Measurements from ENCODE around the gene IL21R.
"Not testable (repeated sequence)": the region's sequence is repeated elsewhere in the genome, so short reads cannot be mapped to it uniquely, and the experiment has no call there.

Gene IL21R

DNA sequence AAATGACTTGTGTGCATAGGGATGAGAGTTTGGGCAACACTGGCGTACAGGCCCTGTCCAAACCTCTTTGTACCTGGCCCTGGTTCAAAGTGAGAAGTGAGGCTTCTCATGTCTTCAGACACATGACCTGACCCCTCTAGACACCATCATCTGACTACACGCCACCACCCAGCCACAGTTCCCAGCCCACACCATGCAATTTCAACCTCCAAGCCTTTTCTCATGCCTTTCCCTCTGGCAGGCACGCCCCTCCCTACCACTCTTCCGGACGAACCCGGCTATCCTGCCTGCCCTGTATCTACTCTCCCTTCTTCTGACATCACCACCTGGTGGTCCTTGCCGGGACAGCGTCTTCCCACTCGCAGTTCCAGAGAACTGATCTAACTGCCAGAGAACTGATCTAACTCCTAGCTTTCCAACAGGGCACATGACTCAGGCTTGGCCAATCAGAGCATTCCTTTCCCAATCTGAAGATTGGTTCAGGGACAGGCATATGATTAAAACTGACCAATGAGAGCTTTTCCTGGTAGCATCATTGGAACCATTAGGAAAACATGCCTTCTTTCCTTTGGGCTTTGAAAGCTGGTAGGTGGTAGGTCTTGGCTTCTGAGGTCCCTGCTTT, 27.1 kb upstream of the IL21R start:
- no peak for DNase-seq (ENCODE audit: low read depth in 2 of 2)

- DNase-seq (ENCODE audit: low read depth in 2 of 2) = no peak
Observed at GRCh38 chr16:27377666-27378485, 24.1 kb upstream of the IL21R start.

DNA sequence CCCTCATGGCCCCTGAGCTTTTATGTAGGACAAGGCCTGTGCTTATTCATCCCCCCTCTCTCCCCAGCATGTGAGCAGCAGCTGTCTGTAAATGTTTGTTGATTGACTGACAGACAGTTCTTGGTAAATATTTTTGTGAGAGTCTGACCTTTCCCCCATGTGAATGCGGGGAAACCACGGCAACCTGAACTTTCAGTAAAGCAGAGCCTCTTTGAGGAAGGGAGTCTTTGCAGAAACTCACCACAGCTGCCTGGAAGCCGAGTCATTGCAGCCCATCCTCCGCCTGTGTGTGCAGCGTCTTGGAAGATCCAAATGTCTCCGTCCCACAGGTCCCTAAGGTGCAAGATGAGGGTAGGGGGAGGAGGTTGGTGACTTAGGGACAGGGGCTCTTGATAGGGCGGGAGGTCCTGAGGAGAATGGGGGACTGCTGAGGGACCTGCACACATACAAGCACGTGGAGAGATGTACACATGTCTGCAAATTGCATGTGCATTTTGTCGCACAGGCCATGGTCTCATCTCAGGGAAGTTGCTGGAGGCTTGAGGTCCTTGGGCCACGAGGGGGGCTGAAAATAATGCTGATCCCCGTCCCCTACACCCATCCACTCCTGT, 23.0 kb upstream of the IL21R start:
- no peak for DNase-seq (ENCODE audit: low read depth in 2 of 2)

- no peak for DNase-seq (ENCODE audit: low read depth in 2 of 2)
Observed at GRCh38 chr16:27379919-27380318, 22.1 kb upstream of the IL21R start.

- DNase-seq (ENCODE audit: low read depth in 2 of 2) = no peak
Observed at GRCh38 chr16:27381236-27381635, 20.7 kb upstream of the IL21R start.

- no peak for DNase-seq (ENCODE audit: low read depth in 2 of 2)
Observed at GRCh38 chr16:27381974-27382855, 19.8 kb upstream of the IL21R start.

DNA sequence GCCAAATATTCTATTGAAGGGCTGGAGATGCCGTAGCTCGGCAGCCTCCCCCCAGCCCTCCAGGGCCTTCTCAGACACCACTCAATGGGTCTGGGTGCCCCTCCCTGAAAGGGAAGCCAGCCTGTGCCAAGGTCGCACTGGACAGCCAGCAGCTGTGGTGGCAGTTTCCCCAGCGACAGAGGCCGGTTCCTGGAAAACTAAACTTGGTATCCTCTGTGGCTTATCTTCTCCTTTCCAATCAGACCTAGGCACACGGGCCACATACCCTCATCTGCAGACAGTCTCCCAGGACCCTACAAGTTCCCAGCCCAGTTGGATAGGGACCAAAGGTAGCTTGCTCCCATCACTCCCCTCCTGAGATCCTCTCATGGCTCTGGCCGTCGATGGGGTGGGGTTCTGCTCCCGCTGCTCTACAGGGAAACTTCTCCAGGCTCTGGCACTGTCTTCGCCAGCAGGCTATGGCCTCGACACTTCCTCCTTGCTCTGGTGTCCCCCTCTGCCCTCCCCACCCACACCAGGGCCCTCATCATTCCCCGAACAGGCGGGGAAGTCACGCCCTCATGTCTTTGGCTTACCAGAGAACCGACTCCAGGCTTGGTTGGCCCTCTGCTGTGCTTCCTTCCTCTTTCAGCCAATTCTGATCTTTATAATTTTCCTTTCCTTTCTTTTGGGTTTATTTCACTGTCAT, 18.3 kb upstream of the IL21R start:
- DNase-seq (ENCODE audit: low read depth in 2 of 2) = no peak

GRCh38 chr16:27384425-27384824, 17.5 kb upstream of the IL21R start:
- DNase-seq (ENCODE audit: low read depth in 2 of 2) = no peak

GRCh38 chr16:27385398-27385797, 16.6 kb upstream of the IL21R start:
- DNase-seq (ENCODE audit: low read depth in 2 of 2) = no peak

GRCh38 chr16:27386674-27387073, 15.3 kb upstream of the IL21R start:
- no peak for DNase-seq (ENCODE audit: low read depth in 2 of 2)

- no peak for DNase-seq (ENCODE audit: low read depth in 2 of 2)
Observed at GRCh38 chr16:27387724-27388123, 14.2 kb upstream of the IL21R start.

DNA sequence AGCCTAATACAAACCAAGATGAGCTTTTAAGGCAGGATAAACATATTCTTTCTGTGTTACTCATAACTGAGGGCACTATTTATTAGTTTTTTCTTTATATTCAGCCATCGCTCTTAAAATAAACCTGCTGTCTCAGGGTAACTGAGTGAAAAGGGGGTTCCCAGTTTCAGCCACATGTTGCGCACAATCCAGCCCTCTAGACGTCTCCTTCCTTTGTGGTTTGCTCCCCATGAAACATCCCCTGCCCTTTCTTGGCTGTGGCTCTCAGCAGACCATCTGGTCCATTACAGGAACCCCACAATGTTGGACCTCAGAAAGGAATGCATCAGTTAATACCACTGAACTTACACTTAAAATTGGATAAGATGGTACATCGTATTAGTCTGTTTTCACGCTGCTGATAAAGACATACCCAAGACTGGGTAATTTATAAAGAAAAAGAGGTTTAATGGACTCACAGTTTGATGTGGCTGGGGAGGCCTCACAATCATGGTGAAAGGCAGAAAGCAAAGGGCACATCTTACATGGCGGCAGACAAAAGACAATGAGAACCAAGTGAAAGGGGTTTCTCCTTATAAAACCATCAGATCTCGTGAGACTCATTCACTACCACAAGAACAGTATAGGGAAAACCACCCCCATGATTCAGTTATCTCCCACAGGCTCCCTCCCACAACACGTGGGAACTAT, 12.6 kb upstream of the IL21R start:
- no peak for DNase-seq (ENCODE audit: low read depth in 2 of 2)

DNA sequence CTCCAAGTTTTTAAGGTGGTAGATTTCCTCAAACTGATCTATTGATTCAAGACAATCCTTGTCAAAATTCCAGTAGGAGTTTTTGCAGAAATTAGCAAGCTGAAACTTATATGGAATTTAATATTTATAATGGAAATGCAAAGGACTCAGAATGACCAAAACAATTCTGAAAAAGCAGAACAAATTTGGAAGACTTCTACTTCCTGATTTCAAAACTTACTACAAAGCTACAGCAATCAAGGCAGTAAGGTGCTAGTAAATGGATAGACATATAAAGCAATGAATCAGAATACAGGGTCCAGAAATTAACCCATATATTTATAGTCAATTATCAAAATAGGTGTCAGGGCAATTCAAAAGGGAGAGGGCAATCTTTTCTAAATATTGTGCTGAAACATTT, 11.8 kb upstream of the IL21R start:
- DNase-seq (ENCODE audit: low read depth in 2 of 2) = no peak

DNA sequence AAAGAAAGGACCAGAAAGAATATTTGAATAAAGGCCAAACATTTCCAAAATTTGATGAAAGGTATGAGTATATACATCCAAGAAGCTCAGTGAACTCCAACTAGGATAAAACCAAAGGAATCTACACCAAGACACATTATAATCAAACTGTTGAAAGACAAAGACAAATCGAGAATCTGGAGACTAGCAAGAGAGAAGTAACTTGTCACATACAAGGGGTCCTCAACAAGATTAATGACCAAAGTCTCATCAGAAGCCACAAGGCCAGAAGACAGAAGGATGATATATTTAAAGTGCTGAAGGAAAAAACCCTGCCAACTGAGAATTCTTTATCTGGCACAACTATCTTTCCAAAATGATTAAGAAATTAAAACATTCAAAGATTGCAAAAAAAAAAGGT, 9.3 kb upstream of the IL21R start:
- DNase-seq (ENCODE audit: low read depth in 2 of 2) = no peak

GRCh38 chr16:27394516-27394915, 7.5 kb upstream of the IL21R start:
- no peak for DNase-seq (ENCODE audit: low read depth in 2 of 2)

GRCh38 chr16:27398341-27398893, 3.6 kb upstream of the IL21R start:
- DNase-seq (ENCODE audit: low read depth in 2 of 2) = not testable (repeated sequence)

- no peak for DNase-seq (ENCODE audit: low read depth in 2 of 2)
Observed at GRCh38 chr16:27398894-27399853, 2.8 kb upstream of the IL21R start.

DNA sequence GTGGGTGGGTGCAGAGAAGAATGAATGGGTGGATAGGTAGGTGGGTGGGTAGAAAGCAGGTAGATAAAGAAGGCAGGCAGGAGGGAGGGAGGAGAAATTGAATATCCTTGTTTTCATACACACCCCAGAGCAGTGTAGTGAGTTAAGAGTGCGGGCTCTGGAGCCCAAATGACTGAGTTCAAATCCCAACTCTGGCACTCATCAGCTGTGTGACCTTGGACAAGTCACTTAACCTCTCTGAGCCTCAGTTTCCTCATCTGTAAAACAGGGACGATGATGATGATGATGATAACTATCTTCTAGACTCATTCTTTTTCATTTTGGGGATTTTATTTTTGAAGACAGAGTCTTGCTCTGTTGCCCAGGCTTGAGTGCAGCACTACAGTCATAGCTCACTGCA, 2.0 kb upstream of the IL21R start:
- no peak for DNase-seq (ENCODE audit: low read depth in 2 of 2)

Data from activated CD8-positive, alpha-beta memory T cell treated with anti-CD3 and anti-CD28 coated beads for 4 hours (primary cell).